HEK293 (cell line): Measurements from ENCODE around the gene ERBB4.

Source experiments
- CTCF ChIA-PET: fragments of 350-600 bp; formaldehyde crosslinking; extraction: SDS; loops from one replicate; lab custom pipeline; 2021; ENCODE audit warnings: antibody characterized with exemption; lab: Yijun Ruan, JAX
- POLR2A ChIA-PET: fragments of 300-600 bp; formaldehyde crosslinking; extraction: SDS; loops from one replicate; lab custom pipeline; 2020; ENCODE audit warnings: antibody characterized with exemption, inconsistent platforms; lab: Yijun Ruan, JAX
- H3K27ac ChIP-seq: fragments of 200-500 bp; sonication (Bioruptor generic); 2 replicates; pipeline ENCODE4 v1.5.1; 2014; ENCODE audit warnings: low read depth, low read length, control low read depth, inconsistent platforms; ENCODE audit errors: extremely low read depth
- H3K36me3 ChIP-seq, 2 experiments: fragments of 200-500 bp in 1 of 2; sonication (Bioruptor generic) in 1 of 2; 1 replicate in 1 of 2; 2 replicates in 1 of 2; pipeline ENCODE4 v1.5.1; 2014 to 2017; ENCODE audit warnings: inconsistent platforms in 2 of 2, low read length in 2 of 2; ENCODE audit not compliant: control insufficient read depth in 2 of 2, insufficient read depth in 1 of 2
- H3K4me1 ChIP-seq: fragments of 200-500 bp; sonication (Bioruptor generic); 2 replicates; pipeline ENCODE4 v1.5.1; 2014; ENCODE audit warnings: mild to moderate bottlenecking, low read length, inconsistent platforms; ENCODE audit not compliant: control insufficient read depth, insufficient read depth
- H3K4me3 ChIP-seq: 2 replicates; pipeline ENCODE4 v1.5.1; 2011; ENCODE audit warnings: low read depth, mild to moderate bottlenecking, control low read depth, low read length, moderate library complexity
- H3K9me3 ChIP-seq: fragments of 200-500 bp; sonication (Bioruptor generic); 2 replicates; pipeline ENCODE4 v1.5.1; 2014; ENCODE audit warnings: low read depth, low read length, inconsistent platforms; ENCODE audit not compliant: control insufficient read depth, insufficient read depth
- GLIS2 ChIP-seq: fragments of 450-650 bp; formaldehyde crosslinking; IDR thresholded peaks from 2 replicates; pipeline ENCODE4 v1.5.1; 2016; ENCODE audit warnings: missing biosample characterization, missing genetic modification characterization
- KLF7 ChIP-seq: fragments of 450-650 bp; formaldehyde crosslinking; IDR thresholded peaks from 2 replicates; pipeline ENCODE4 v1.5.1; 2016; ENCODE audit warnings: missing biosample characterization, missing genetic modification characterization, borderline replicate concordance
- MEIS1 ChIP-seq: sonication (generic); formaldehyde crosslinking; IDR thresholded peaks from 2 replicates; pipeline ENCODE4 v1.8.1; 2022; ENCODE audit warnings: missing genetic modification reagents, mild to moderate bottlenecking, borderline replicate concordance
- SP7 ChIP-seq: fragments of 450-650 bp; formaldehyde crosslinking; IDR thresholded peaks from 2 replicates; pipeline ENCODE4 v1.5.1; 2016; ENCODE audit warnings: missing biosample characterization, missing genetic modification characterization
- TSHZ1 ChIP-seq: fragments of 450-650 bp; formaldehyde crosslinking; IDR thresholded peaks from 2 replicates; pipeline ENCODE4 v1.5.1; 2016; ENCODE audit warnings: missing biosample characterization, missing genetic modification characterization, borderline replicate concordance
- ZBTB11 ChIP-seq: fragments of 450-650 bp; formaldehyde crosslinking; conservative IDR thresholded peaks from 2 replicates; pipeline ENCODE4 v1.5.1; 2016; ENCODE audit warnings: low read depth, missing biosample characterization, missing genetic modification characterization
- ZFP41 ChIP-seq: fragments of 450-650 bp; formaldehyde crosslinking; IDR thresholded peaks from 2 replicates; pipeline ENCODE4 v1.5.1; 2016; ENCODE audit warnings: missing biosample characterization, missing genetic modification characterization, borderline replicate concordance
- ZNF132 ChIP-seq: fragments of 450-650 bp; formaldehyde crosslinking; IDR thresholded peaks from 2 replicates; pipeline ENCODE4 v1.5.1; 2017; ENCODE audit warnings: missing biosample characterization, missing genetic modification characterization, borderline replicate concordance
- ZNF157 ChIP-seq: fragments of 450-650 bp; formaldehyde crosslinking; IDR thresholded peaks from 2 replicates; pipeline ENCODE4 v1.5.1; 2016; ENCODE audit warnings: missing biosample characterization, missing genetic modification characterization
- ZNF2 ChIP-seq: fragments of 450-650 bp; formaldehyde crosslinking; IDR thresholded peaks from 2 replicates; pipeline ENCODE4 v1.5.1; 2016; ENCODE audit warnings: missing biosample characterization, missing genetic modification characterization
- ZNF248 ChIP-seq: fragments of 450-650 bp; formaldehyde crosslinking; IDR thresholded peaks from 2 replicates; pipeline ENCODE4 v1.5.1; 2017; ENCODE audit warnings: missing biosample characterization, missing genetic modification characterization
- ZNF488 ChIP-seq: fragments of 450-650 bp; formaldehyde crosslinking; IDR thresholded peaks from 2 replicates; pipeline ENCODE4 v1.5.1; 2016; ENCODE audit warnings: missing biosample characterization, missing genetic modification characterization
- ZNF501 ChIP-seq: fragments of 450-650 bp; formaldehyde crosslinking; IDR thresholded peaks from 2 replicates; pipeline ENCODE4 v1.5.1; 2016; ENCODE audit warnings: missing biosample characterization, missing genetic modification characterization
- ZNF510 ChIP-seq: fragments of 450-650 bp; formaldehyde crosslinking; IDR thresholded peaks from 2 replicates; pipeline ENCODE4 v1.5.1; 2018; ENCODE audit warnings: mild to moderate bottlenecking, missing genetic modification characterization, missing biosample characterization; ENCODE audit not compliant: insufficient replicate concordance
- ZNF610 ChIP-seq: fragments of 450-650 bp; formaldehyde crosslinking; IDR thresholded peaks from 2 replicates; pipeline ENCODE4 v1.5.1; 2016; ENCODE audit warnings: missing biosample characterization, missing genetic modification characterization, borderline replicate concordance
- ZNF701 ChIP-seq: fragments of 450-650 bp; formaldehyde crosslinking; IDR thresholded peaks from 2 replicates; pipeline ENCODE4 v1.5.1; 2016; ENCODE audit warnings: missing biosample characterization, missing genetic modification characterization
- ZNF704 ChIP-seq: fragments of 450-650 bp; formaldehyde crosslinking; IDR thresholded peaks from 2 replicates; pipeline ENCODE4 v1.5.1; 2016; ENCODE audit warnings: missing biosample characterization, missing genetic modification characterization
- TF ChIP-seq, protein P1 (sequence below): fragments of 450-650 bp; formaldehyde crosslinking; IDR thresholded peaks from 2 replicates; pipeline ENCODE4 v1.5.1; 2016; ENCODE audit warnings: missing biosample characterization, missing genetic modification characterization

ERBB4 gene

GRCh38 chr2:211404098-211404497, 1134.5 kb downstream of the ERBB4 start:
- Histone ChIP-seq H3K4me1 (no peaks in the 10 kb centered on the region; the same call in 1 of the 2 replicates), H3K9me3 (no peaks in the 10 kb centered on the region), H3K4me3 (no peak overlapping the region), H3K36me3 (no peaks in the 10 kb centered on the region), H3K27ac (no peak overlapping the region)
- ChIA-PET CTCF (no interaction called here), POLR2A (no interaction called here)
- no peak for TF ChIP-seq ZNF248 (tag by site-specific recombination)
- no peak for TF ChIP-seq GLIS2 (tag by site-specific recombination)
- TF ChIP-seq ZBTB11 (tag by site-specific recombination), result no peak
- no peak for TF ChIP-seq ZNF157 (tag by site-specific recombination)
- TF ChIP-seq ZNF701 (tag by site-specific recombination), result no peak
- TF ChIP-seq KLF7 (tag by site-specific recombination), result no peak
- no peak for TF ChIP-seq ZNF510 (tag by site-specific recombination)
- TF ChIP-seq SP7, result no peak
- no peak for TF ChIP-seq ZFP41 (tag by site-specific recombination)
- TF ChIP-seq ZNF610 (tag by site-specific recombination), result no peak
- TF ChIP-seq MEIS1 (CRISPR knock-in tag), result no peak
- no peak for TF ChIP-seq ZNF132
- TF ChIP-seq, protein P1, sequence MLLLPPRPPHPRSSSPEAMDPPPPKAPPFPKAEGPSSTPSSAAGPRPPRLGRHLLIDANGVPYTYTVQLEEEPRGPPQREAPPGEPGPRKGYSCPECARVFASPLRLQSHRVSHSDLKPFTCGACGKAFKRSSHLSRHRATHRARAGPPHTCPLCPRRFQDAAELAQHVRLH (tag by site-specific recombination), result no peak
- no peak for TF ChIP-seq ZNF704
- TF ChIP-seq TSHZ1 (tag by site-specific recombination), result no peak
- TF ChIP-seq ZNF2 (tag by site-specific recombination), result no peak

DNA sequence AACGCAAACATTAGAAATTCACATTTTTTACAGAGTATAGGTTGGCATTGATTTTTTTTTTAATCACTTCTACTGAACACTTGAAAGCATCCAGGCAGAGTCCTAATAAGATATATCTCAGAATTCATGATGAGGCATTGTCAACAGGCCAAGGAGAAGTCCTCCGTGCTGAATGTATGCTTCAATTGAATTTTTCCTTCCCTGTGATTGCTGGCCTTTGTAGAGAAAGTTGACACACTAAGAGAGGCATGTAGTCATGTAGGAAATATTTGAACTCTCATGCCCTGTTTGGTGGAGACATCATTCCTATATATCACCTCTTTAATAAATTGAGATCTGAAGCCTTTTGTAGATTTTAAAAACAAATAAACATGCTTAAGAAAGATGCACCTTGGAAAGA, 1137.3 kb downstream of the ERBB4 start:
- no peak for TF ChIP-seq ZNF501 (tag by site-specific recombination)
- TF ChIP-seq ZNF488 (tag by site-specific recombination), result no peak
- ChIA-PET POLR2A (no interaction called here), CTCF (interaction anchor here (1.3 kb wide), 1 partner anchor 53 kb away, joined by 3 read pairs; no protein-coding TSS in a partner anchor)
- Histone ChIP-seq H3K4me3 (no peak overlapping the region), H3K27ac (no peak overlapping the region), H3K9me3 (no peaks in the 10 kb centered on the region), H3K4me1 (no peaks in the 10 kb centered on the region), H3K36me3 (no peaks in the 10 kb centered on the region)
